T-helper 1 cell treated with Interleukin-12 subunit alpha and Interleukin-12 subunit beta and Interleukin-4 antibody, amounts not matched to agents 30 ng/mL and 1 ng/mL, for 36 hours (primary cell): ENCODE data around the gene C9. TPM values are rescaled to one million over a fixed set of nuclear protein-coding genes. Genes with fewer than 3 reads are reported as not detected.
"Not testable (repeated sequence)": the region's sequence is repeated elsewhere in the genome, so short reads cannot be mapped to it uniquely, and the experiment has no call there.

Source experiments
- intact Hi-C: fragments of 100-400 bp; cut with micrococcal nuclease; formaldehyde crosslinking; loops from one replicate; pipeline ENCODE4 v1.15.1; 2024
- total RNA-seq: library from RNA; stranded (reverse); gene quantifications from 2 replicates; pipeline ENCODE4 v1.2.3, GENCODE V29; 2022

The C9 gene
- total RNA-seq, 1 donor from 2014 or later, result not detected

DNA sequence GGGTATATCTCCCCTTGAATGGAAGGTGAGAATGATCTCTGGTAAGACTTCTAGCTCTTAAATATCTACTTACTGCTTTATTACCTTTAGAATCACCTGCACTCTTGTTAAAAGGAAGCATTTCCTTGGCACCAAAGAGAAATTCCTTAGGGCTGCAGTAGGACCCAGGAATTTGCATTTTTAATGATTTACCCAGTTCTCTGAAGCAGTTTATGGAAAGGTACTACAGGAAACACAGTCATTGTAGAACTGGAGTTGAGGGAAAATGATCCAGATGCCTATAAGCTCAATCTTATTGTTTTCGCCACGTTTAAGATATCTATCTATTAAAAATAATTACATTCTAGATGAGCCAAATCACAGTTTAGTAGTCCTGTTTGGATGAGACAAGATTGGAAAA is 9.5 kb upstream of the C9 start:
- intact Hi-C loops, result no loop called here

DNA sequence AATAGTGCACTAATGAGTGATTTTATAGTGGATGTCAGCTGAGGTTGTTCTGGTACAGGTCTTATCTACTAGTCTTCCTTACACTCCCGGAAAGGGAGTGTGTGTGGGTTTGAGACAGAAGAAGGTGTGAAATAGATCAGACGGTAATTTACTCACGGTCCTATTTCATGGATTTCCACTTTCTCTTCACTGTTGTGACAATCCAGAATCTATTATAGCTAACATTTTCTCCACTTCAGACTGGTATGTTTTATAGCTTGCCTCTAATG is 7.0 kb upstream of the C9 start:
- intact Hi-C loops, result no loop called here

DNA sequence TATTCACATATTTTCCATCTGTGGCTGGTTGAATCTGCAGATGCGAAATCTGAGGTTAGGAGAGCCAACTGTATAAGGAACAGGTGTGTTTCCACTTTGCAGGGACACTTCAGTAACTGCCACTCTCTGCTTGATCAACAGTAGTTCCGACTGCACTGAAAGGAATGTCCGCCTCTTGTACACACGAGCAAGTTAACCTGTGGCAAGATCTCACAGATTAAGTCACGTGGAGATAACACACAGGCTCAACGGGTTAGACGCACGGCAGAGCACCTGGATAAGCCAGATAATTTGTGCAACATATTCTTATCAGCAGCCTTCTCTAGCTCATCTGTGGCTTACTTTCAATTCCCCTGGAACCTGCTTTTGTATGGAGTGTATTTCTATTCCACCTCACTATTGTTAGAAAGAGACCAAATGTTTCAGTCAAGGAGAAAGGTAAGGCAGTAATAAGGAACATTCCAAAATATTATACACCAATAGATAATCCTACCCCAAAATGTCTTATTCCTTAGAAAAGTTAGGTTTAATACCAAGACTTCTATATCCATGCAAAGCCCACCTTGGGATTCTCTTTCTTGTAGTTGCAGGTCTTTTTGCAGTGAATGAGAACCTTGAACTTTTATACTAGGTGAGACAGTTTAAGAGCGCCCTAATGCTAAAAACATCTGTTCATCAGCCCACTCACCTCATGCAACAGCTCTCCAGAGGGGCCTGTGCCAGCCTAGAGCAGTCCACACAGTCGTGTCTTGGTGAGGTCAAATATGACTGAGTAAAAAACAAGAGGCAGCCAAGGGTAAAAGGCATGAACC is 6.5 kb upstream of the C9 start:
- intact Hi-C loops, result no loop called here

DNA sequence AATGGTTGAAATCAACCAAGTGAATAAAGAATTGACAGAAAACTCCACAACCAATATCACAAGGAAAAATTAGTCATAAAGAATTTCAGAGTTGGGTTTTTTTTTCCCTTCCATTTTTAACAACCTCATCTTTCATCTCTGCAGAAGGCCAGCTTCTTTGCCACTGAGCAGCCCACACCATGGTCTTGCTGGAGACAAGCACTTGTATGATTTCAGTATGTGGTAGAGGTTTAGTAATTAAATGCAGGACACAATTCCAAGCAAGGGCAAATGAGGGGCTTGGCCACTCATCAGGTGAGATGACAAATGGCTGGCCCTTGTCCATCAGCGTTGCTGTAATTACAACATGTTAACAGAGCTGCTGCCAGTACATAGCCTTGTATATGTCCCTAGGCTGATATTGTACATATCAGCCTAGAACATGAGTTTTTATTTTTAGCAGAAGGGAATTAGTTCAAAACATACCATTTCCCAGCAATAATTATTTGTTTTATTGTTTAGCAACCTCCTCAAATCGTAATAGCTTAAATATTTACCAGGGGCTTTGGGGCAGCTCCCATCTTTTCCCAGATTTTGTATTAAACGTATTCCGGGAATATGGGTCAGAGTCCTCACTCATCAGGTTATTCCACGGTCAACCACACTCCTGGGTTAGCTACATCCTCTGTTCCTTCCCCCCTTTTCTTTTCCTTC is 5.0 kb upstream of the C9 start:
- intact Hi-C loops, result no loop called here

DNA sequence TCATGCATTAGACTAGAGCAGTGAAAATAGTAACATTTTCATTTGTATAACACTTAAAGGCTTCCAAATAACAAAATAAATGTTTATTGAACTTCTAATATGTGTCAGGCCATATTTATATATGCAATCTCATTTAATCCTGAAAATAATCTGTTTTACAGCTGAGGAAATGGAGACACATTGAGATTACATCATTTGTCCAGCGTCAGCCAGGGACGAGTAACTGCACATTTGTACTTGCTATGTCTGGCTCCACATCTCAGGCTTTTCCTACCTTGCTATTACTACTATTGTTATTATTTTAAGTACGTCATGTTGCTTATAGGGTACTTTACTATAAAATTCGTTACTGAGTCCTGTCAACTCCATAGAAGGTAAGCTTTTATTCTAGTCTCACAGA is 3.8 kb upstream of the C9 start:
- intact Hi-C loops, result no loop called here

DNA sequence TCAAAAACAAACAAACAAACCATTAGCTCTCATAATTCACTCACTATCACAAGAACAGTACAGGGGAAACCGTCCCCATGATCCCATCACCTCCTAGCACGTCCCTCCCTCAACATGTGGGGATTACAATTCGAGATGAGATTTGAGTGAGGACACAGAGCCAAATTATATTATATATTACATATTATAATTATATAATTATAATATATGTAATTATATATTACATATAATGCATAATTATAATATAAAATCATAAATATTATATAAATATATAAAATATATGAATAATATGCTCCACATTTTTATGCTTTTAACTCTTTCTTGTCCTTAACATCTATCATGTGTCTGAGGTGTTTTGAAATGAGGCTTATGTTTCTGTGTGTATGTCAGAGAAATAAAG is 3.4 kb upstream of the C9 start:
- intact Hi-C loops, result no loop called here

DNA sequence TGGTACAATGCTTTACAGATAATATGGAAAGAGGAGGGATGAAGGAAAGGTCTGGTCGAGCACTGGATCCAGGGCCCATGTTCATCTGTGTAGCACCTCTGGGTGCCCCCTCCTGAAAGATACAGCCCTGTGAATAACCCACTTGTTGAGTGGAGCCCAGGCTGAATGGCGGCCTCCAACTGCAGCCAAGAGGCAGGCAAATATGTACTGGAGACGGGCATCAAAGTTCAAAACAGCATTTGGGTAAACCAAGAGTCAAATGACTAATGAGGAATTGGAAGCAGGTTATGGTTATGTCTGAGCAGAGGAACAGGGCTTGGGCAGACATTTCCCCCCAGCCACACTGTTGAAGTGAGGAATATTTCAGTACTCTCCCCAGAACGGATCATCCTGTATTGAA is 1.1 kb downstream of the C9 start:
- intact Hi-C loops, result no loop called here

DNA sequence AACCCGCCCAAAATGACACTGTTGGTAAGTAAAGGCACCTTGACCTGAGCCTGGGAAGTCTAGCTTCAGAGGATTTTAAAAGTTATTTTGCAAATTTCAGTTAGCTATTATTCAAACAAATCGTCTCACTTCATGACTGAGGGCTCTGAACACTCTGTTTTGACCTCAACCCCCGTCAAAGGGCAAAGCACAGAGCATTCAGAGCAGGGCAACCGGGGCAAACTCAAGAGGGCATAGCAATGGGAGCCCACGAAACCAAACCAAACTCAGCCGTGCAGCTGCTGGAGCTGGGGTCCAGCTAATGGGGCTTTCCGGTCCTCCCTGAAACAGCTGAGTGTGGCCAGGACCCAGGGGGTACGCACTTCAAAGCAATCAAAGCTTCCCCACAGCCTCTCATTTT is 1.6 kb downstream of the C9 start:
- intact Hi-C loops, result no loop called here

DNA sequence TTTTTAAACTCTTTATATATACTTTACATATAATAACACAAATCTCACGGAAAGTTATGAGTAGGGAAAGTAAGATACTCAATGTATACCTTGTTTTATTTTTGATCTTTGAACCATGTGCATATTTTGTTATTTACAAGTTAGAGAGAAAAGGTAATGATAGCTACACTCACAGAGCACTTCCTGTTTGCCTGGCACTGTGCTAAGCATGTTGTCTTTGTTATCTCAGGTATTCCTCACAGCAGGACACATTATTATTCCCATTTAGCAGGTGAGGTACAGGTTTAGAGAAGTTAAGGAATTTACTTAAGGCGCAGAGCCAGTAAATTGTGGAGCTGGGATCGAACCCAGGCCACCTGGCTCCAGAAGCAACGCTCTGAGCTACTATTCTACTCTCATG is 3.0 kb downstream of the C9 start:
- intact Hi-C loops, result loop anchor here (2.0 kb wide), 1 partner anchor 59 kb away; no protein-coding TSS in a partner anchor

DNA sequence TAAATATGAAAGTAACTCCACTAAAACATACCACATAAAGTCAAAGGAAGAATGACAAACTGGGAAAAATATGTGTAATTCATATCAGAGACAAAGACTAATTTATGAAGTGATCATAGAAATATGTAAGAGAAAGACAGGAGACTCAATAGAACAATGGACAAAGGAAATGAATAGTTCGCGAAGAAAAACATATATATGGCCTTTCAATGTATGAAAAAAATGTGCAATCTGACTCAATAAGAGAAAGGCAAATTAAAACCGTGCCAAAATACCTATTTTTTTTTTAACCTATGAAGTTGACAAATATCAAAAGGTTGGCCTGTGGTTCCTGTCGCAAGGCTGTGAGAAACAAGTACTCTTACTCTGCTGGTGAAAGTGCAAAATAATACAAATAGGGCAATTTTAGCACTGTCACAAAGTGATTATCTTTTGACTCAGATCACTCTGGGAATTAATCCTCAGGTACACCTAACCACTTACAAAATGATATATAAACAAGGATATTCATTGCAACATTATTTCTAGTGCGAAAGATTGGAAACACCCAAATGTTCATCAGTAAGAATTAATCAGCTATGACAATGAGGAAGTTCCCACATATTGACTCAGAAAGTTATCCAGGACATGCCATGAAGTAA is 3.7 kb downstream of the C9 start:
- intact Hi-C loops, result loop anchor here (2.0 kb wide), 1 partner anchor 60 kb away; no protein-coding TSS in a partner anchor

DNA sequence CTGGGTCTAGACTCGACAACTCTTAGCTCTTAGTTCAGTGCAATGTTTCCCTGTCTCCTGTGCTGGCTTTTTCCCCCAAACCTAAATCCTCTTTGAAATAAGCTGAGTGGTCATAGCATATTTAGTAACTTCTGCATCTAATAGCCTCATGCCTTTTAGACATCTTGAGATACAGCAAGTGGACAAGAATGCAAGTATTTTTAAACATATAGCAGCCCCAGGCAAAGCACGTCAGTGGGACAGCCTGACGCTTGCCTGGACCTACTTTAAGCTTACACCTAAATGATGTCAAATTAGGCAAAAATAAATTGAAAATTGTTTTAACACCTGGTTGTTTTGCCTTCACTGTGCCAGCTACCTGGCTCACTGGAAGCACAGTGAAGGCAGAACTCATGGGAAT is 8.0 kb downstream of the C9 start:
- intact Hi-C loops, result no loop called here

DNA sequence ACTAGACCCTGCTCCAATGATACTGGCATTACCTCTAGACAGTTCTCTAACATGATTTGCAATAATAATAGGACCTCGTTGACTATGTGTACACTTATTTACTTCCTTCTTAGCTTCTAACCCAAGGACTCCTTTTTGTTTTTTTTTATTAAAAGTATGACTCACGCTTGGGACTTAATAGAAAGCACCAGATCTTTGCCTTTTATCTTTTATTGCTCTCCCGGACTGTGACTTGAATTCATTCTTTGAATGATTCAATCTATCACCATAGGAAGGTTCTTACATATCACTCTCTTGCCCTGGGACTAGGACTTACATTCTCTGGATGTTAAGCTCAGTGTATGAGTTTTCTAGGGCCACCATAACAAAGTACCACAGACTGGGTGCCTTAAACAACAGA is 9.0 kb downstream of the C9 start:
- intact Hi-C loops, result no loop called here

DNA sequence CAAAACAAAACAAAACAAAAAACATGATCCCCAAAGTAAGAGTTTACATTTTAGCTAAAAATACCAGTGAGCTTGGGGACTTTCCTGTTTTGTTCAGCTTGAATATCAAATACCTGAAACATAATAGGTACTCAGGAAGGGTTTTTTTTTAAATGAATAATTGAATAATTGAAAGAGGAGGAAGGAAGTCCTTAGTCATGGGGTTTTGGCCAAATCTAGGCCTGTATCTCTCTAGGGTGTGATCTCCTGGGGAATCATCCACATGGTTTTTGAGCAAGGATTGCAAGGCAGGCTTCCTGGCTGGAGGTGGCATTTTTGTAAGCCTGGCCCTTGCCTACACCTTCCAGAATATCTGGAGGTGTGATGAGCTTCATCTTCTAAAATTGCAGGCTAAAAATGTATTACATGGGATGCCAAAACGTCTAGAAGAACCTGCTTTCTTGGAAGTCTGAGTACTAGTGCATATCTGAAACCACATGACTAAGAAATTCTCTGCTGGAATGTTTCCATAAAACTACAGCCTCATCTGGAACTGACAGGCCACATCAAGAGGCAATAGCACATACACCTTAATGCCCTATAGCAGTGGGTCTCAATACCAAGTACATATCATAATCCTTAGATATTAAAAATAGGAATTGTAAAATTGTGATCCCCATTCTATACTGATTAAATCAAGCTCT is 10.4 kb downstream of the C9 start:
- intact Hi-C loops, result no loop called here

DNA sequence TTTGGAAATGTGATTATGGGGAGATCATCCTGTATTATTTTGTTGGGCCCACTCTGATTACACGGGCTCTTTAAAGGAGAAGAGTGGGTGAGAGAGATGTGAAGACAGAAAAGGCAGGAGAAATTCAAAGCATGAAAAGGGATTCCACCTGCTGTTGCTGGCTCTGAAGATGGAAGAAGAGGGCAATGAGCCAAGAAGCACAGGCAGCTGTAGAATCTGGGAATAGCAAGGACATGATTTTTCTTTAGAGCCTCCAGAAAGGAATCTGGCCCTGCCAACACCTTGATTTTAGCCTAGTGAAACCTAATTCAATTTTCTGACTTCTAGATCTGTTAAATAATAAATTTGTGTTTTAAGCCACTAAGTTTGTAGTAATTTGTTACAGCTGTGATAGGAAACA is 11.3 kb downstream of the C9 start:
- intact Hi-C loops, result no loop called here

DNA sequence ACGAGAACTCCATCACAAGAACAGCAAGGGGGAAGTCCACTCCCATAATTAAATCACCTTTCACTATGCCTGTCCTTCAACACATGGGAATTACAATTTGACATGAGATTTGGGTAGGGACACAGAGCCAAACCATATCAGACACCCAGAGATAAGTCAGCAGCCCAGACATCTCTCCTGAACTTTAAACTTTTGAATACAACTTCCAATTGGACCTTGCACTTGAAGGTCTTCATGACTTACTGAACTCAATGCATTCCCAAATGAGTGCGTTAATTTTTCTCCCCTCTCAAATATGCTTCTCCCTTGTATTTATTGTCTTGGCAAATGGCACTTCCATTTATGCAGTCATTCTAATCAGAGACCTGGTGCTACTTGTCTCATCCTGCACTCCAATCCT is 12.1 kb downstream of the C9 start:
- intact Hi-C loops, result no loop called here

DNA sequence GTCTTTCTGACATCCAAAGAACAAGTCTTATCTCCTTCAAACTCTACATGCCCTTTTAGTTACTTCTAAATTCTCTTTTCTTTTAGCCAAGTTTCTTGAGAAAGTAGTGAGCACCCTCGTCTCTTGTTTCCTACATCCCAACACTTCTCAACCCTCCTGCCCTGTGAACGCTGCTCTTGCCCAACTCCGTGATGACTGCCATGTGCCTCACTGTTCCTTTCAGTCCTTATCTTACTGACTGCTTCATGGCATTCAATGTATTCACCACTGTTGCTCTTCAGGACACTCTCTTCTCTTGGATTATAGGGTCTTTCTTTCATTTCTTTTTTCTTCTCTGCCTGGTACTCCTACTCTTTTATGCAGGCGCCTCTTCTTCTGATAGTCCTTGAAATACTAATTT is 14.8 kb downstream of the C9 start:
- intact Hi-C loops, result no loop called here

DNA sequence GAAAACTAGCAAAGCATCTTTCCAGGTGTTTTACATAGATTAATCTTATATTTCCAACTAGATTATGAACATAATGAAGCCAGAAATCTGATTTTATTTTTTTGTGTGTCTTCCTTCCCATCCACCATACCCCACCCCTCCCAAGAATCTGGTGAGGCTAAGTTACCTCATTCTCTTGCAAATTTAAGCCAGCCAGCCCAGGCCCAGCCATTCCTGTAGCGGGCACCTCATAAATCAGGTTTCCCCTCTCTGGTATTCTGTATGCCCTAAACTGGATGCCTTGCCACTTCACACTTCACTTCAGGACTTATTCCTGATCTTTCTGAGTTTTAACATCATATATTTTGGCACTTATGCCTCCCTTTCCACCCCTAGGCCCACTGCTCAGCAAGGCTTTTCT is 21.8 kb downstream of the C9 start:
- intact Hi-C loops, result no loop called here

DNA sequence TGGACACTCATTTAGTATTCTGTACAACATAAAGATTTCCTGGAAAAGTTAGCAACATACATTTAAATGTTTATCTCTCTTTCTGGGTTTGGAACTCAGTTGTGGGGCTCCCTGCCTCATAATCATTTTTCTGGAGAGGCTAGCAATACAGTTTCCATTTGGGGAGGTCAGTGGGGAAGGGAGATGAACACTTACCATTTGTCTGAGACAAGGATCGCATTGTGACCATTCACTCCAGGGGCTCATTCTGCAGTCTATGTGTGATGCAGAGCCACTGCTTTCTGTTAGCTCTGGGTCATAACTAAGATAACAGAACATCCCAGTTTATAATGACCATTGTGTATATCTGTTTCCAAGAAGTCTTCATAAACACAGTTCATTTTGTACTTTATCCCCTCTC is 22.4 kb downstream of the C9 start:
- intact Hi-C loops, result no loop called here

DNA sequence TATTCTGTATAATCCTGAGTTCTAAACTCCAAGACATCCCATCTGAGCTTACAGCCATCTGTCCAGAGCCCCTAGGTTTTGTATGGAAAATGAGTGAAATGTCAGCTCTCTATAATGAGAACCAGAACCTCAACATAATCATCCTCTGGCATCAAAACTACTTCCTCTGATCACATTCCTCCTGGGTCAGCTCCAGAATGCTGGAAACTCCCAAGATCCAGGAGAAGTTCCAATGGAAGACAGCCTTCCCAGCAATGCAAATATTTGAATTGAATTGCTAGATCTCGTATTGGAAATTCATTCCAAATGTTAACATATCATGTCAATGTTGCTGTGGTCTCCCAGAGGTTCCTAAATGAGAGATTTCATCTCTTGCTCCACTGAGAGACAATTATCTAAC is 23.8 kb downstream of the C9 start:
- intact Hi-C loops, result no loop called here

DNA sequence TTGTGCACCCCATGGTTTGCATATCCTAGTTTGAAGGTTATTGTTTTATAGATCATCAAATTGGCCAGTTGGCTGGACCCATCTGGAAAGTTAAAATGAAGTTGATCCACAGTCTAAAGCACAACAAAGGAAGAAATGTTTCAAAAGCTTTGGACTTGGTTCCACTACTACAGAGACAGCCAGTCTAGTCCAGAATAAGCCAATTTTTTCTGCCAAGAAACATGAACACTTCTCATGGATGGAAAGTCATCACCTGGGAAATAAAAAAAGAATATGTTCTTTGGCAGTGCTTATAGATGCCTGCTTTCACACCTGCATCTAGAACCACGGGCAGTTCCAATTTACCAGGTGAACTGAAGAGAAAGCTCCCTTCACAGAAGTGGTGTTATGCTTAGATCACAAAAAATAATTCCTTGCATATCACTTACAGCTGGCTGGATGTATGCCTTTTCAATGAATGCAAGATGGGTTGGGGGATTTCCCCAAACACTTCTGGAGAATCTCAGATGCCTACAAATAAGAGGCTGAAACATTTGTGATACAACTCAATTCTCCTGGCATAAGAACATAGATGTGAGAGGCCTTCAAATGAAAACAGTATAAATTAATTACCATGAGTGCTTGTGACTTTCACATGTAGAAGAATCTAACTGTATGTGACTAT is 26.9 kb downstream of the C9 start:
- intact Hi-C loops, result no loop called here

DNA sequence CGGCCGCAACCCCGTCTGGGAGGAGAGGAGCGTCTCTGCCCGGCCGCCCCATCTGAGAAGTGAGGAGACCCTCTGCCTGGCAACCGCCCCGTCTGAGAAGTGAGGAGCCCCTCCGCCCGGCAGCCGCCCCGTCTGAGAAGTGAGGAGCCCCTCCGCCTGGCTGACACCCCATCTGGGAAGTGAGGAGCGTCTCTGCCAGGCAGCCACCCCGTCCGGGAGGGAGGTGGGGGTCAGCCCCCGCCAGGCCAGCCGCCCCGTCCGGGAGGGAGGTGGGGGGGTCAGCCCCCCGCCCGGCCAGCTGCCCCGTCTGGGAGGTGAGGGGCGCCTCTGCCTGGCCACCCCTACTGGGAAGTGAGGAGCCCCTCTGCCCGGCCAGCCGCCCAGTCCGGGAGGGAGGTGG is 30.0 kb downstream of the C9 start:
- intact Hi-C loops, result not testable (repeated sequence)

DNA sequence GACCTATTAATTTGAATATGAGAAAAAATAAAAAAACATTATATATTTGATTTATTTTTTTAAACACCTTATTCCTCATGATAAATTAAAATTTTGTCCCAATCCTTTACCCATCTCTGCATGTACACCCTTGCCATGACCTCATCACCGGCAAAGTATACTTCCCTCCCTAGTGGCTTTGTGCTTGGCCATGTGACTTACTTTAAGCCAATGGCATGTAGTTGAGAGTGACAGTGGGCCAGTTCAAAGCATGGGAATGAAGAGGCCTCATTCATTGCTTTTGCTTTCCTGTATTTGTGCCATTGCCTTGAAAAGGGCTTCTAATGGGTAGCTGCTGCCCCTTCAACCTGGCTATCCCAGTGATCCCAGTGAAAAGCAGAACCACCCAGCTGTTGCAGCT is 31.2 kb downstream of the C9 start:
- intact Hi-C loops, result no loop called here
